Tibial nerve (tissue), 4 donors: ENCODE data around the gene GPANK1.

ENCODE experiments used
- CTCF ChIP-seq, 5 experiments: fragments of 200-600 bp in 3 of 5; fragments of 450-650 bp in 2 of 5; sonication (generic) in 3 of 5; IDR thresholded peaks; one replicate each; pipeline ENCODE4 v1.5.1; 2016 to 2019; ENCODE audit warnings: antibody characterized with exemption in 5 of 5, mild to moderate bottlenecking in 3 of 5, moderate library complexity in 2 of 5
- EP300 ChIP-seq, 2 donors: sonication (generic); formaldehyde crosslinking; IDR thresholded peaks; one replicate each; pipeline ENCODE4 v1.6.1; 2017; ENCODE audit warnings: antibody characterized with exemption in 2 of 2, mild to moderate bottlenecking in 1 of 2
- POLR2A ChIP-seq, 2 donors: fragments of 450-650 bp; IDR thresholded peaks; one replicate each; pipeline ENCODE4 v1.6.1; 2017; ENCODE audit warnings: antibody characterized with exemption in 2 of 2, mild to moderate bottlenecking in 2 of 2, moderate library complexity in 2 of 2

DNA sequence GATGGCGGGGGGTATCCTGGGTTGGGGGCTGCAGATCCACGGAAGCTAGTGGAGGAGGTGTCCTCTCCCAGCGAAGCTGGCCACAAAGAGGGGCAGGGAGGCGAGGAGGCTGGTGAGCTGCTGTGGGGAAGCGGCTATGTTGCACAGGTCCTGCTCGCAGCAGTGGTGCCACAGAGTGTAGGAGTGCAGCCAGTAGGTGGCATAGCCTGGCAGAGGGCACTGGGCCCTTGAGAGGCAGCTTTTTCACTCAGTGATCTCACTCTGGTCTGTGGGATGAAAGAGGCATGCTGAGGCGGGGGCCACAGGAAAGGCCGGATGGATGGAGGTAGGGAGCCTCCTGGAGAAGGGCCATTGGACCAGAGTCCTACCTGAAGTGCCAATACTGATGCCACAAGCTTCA is 47.5 kb upstream of the GPANK1 start:
- TF ChIP-seq CTCF (IDR thresholded peaks at IDR 0.05) (no peak), POLR2A (IDR thresholded peaks at IDR 0.05) (no peak), EP300 (IDR thresholded peaks at IDR 0.05) (no peak)
